ENCODE measurements around the gene SYT11.
"Not testable (repeated sequence)": the region's sequence is repeated elsewhere in the genome, so short reads cannot be mapped to it uniquely, and the experiment has no call there.

Gene SYT11

GRCh38 chr1:155859234-155859829 lies at the start of gene SYT11:
TSS of gene SYT11 (plus strand) at chr1:155859567. CDS start at chr1:155859762, 195 bp downstream.
- peak; percentile 89 for DNase-seq (ENCODE audit: low read depth)

GRCh38 chr1:155812878-155813277 lies 46.5 kb upstream of the SYT11 start:
- no peak for DNase-seq (ENCODE audit: low read depth)

GRCh38 chr1:155813672-155814071 lies 45.7 kb upstream of the SYT11 start:
- DNase-seq (ENCODE audit: low read depth): no peak

GRCh38 chr1:155816351-155816750 lies 43.0 kb upstream of the SYT11 start:
- no peak for DNase-seq (ENCODE audit: low read depth)

- DNase-seq (ENCODE audit: low read depth): no peak
These were observed 31.9 kb upstream of the SYT11 start for GRCh38 chr1:155827450-155827849.

- DNase-seq (ENCODE audit: low read depth): no peak
These were observed 27.9 kb upstream of the SYT11 start for GRCh38 chr1:155831279-155831976.

- DNase-seq (ENCODE audit: low read depth): no peak
These were observed 25.6 kb upstream of the SYT11 start for GRCh38 chr1:155833665-155834295.

- DNase-seq (ENCODE audit: low read depth): no peak
These were observed 25.0 kb upstream of the SYT11 start for GRCh38 chr1:155834296-155834926.

GRCh38 chr1:155834927-155835399 lies 24.4 kb upstream of the SYT11 start:
- not testable (repeated sequence) for DNase-seq (ENCODE audit: low read depth)

- no peak for DNase-seq (ENCODE audit: low read depth)
These were observed 23.8 kb upstream of the SYT11 start for GRCh38 chr1:155835548-155835947.

GRCh38 chr1:155840386-155840785 lies 19.0 kb upstream of the SYT11 start:
- no peak for DNase-seq (ENCODE audit: low read depth)

GRCh38 chr1:155844860-155845421 lies 14.4 kb upstream of the SYT11 start:
- DNase-seq (ENCODE audit: low read depth): no peak

- no peak for DNase-seq (ENCODE audit: low read depth)
These were observed 11.4 kb upstream of the SYT11 start for GRCh38 chr1:155847823-155848529.

- no peak for DNase-seq (ENCODE audit: low read depth)
These were observed 9.0 kb upstream of the SYT11 start for GRCh38 chr1:155850345-155850744.

GRCh38 chr1:155856257-155856974 lies 3.0 kb upstream of the SYT11 start:
- DNase-seq (ENCODE audit: low read depth): no peak

- peak; percentile 79 for DNase-seq (ENCODE audit: low read depth)
These were observed 2.1 kb upstream of the SYT11 start, which contains the start of gene GON4L for GRCh38 chr1:155856975-155857930. TSS of gene GON4L (minus strand) at chr1:155857214. CDS start at chr1:155853780, 3,434 bp downstream.

- DNase-seq (ENCODE audit: low read depth): no peak
These were observed 550 bp upstream of the SYT11 start for GRCh38 chr1:155858800-155859233.

GRCh38 chr1:155859881-155860871 lies 809 bp downstream of the SYT11 start:
- peak; percentile 43 for DNase-seq (ENCODE audit: low read depth)
